ENCODE measurements around the gene NUP35. TPM values are rescaled to one million over a fixed set of nuclear protein-coding genes. Genes with fewer than 3 reads are reported as not detected.

NUP35 gene
- total RNA-seq, 1 experiment from 2014 or later: 25.0 TPM

GRCh38 chr2:183088061-183088460, 36.2 kb upstream of the NUP35 start:
- no peaks in the 10 kb centered on the region for H3K27me3 ChIP-seq (ENCODE audit: low read length)
- POLR2A ChIA-PET (ENCODE audit: unreplicated experiment): no interaction called here
- no peak overlapping the region for H3K27ac ChIP-seq (ENCODE audit: low read length)
- no peak overlapping the region for H3K4me3 ChIP-seq (ENCODE audit: low read length)
- no peaks in the 10 kb centered on the region for H4K20me1 ChIP-seq (ENCODE audit: low read length)
- no peaks in the 10 kb centered on the region for H3K9me2 ChIP-seq (replicated peaks; ENCODE audit: low read length)
- H3K79me2 ChIP-seq (ENCODE audit: low read length): no peaks in the 10 kb centered on the region
- no peak overlapping the region for H2AFZ ChIP-seq (ENCODE audit: low read length)
- no peak for TF ChIP-seq EZH2phosphoT487 (IDR thresholded peaks at IDR 0.05; ENCODE audit: borderline replicate concordance, low read length)
- no peak for TF ChIP-seq EZH2 (IDR thresholded peaks at IDR 0.05; ENCODE audit: low read length, unreplicated experiment)
- no peak for TF ChIP-seq CTCF (conservative IDR thresholded peaks at IDR 0.05; ENCODE audit: low read depth, low read length)
- CTCF ChIA-PET: no interaction called here
- no peaks in the 10 kb centered on the region for H3K4me1 ChIP-seq (ENCODE audit: insufficient read depth, low read length)
- H3F3A ChIP-seq (ENCODE audit: low read length, unreplicated experiment): no peaks in the 10 kb centered on the region
- DNase-seq (no peak), ATAC-seq (no peak)
- no TSS peak for BruUV-seq (replicated peaks)
- intact Hi-C loops (cut with micrococcal nuclease): no loop called here
- H3K36me3 ChIP-seq (ENCODE audit: low read depth, low read length): no peaks in the 10 kb centered on the region
- H3K9ac ChIP-seq (ENCODE audit: low read length): no peak overlapping the region
- no peak overlapping the region for H3K4me2 ChIP-seq (ENCODE audit: low read length)
- no peaks in the 10 kb centered on the region for H3K9me3 ChIP-seq (ENCODE audit: low read length)

GRCh38 chr2:183089192-183089851, 34.9 kb upstream of the NUP35 start:
- H3K27me3 ChIP-seq (ENCODE audit: low read length): no peaks in the 10 kb centered on the region
- no TSS peak for BruUV-seq (replicated peaks)
- DNase-seq (no peak), ATAC-seq (no peak)
- H3K9ac ChIP-seq (ENCODE audit: low read length): no peak overlapping the region
- H3K9me2 ChIP-seq (replicated peaks; ENCODE audit: low read length): no peaks in the 10 kb centered on the region
- H3K79me2 ChIP-seq (ENCODE audit: low read length): no peaks in the 10 kb centered on the region
- no peak overlapping the region for H3K4me3 ChIP-seq (ENCODE audit: low read length)
- H4K20me1 ChIP-seq (ENCODE audit: low read length): no peaks in the 10 kb centered on the region
- intact Hi-C loops (cut with micrococcal nuclease): no loop called here
- H3K27ac ChIP-seq (ENCODE audit: low read length): no peak overlapping the region
- ChIA-PET POLR2A (ENCODE audit: unreplicated experiment) (no interaction called here), CTCF (no interaction called here)
- peaks cover 7% of the 10 kb centered on the region for H3K4me1 ChIP-seq (ENCODE audit: insufficient read depth, low read length)
- H2AFZ ChIP-seq (ENCODE audit: low read length): no peak overlapping the region
- H3K36me3 ChIP-seq (ENCODE audit: low read depth, low read length): no peaks in the 10 kb centered on the region
- H3F3A ChIP-seq (ENCODE audit: low read length, unreplicated experiment): no peaks in the 10 kb centered on the region
- H3K4me2 ChIP-seq (ENCODE audit: low read length): no peak overlapping the region
- no peaks in the 10 kb centered on the region for H3K9me3 ChIP-seq (ENCODE audit: low read length)
- TF ChIP-seq EZH2phosphoT487 (IDR thresholded peaks at IDR 0.05; ENCODE audit: borderline replicate concordance, low read length): no peak
- no peak for TF ChIP-seq CTCF (conservative IDR thresholded peaks at IDR 0.05; ENCODE audit: low read depth, low read length)
- TF ChIP-seq EZH2 (IDR thresholded peaks at IDR 0.05; ENCODE audit: low read length, unreplicated experiment): no peak

GRCh38 chr2:183091318-183091953, 32.8 kb upstream of the NUP35 start:
- Histone ChIP-seq H3K79me2 (ENCODE audit: low read length) (no peaks in the 10 kb centered on the region), H3K4me2 (ENCODE audit: low read length) (no peak overlapping the region), H2AFZ (ENCODE audit: low read length) (no peak overlapping the region), H4K20me1 (ENCODE audit: low read length) (no peaks in the 10 kb centered on the region), H3K9ac (ENCODE audit: low read length) (no peak overlapping the region), H3K27me3 (ENCODE audit: low read length) (no peaks in the 10 kb centered on the region), H3K36me3 (ENCODE audit: low read depth, low read length) (no peaks in the 10 kb centered on the region), H3K27ac (ENCODE audit: low read length) (no peak overlapping the region), H3K4me3 (ENCODE audit: low read length) (no peak overlapping the region), H3F3A (ENCODE audit: low read length, unreplicated experiment) (no peaks in the 10 kb centered on the region), H3K9me2 (replicated peaks; ENCODE audit: low read length) (no peaks in the 10 kb centered on the region), H3K9me3 (ENCODE audit: low read length) (no peaks in the 10 kb centered on the region), H3K4me1 (ENCODE audit: insufficient read depth, low read length) (peaks cover 11% of the 10 kb centered on the region)
- no TSS peak for BruUV-seq (replicated peaks)
- ChIA-PET POLR2A (ENCODE audit: unreplicated experiment) (no interaction called here), CTCF (no interaction called here)
- TF ChIP-seq EZH2 (IDR thresholded peaks at IDR 0.05; ENCODE audit: low read length, unreplicated experiment) (no peak), CTCF (conservative IDR thresholded peaks at IDR 0.05; ENCODE audit: low read depth, low read length) (no peak), EZH2phosphoT487 (IDR thresholded peaks at IDR 0.05; ENCODE audit: borderline replicate concordance, low read length) (no peak)
- ATAC-seq (no peak), DNase-seq (no peak)
- intact Hi-C loops (cut with micrococcal nuclease): loop anchor here (10.0 kb wide), 1 partner anchor 327 kb away; no protein-coding TSS in a partner anchor
